Dedifferentiated amniotic fluid mesenchymal stem cell (primary cell): Measurements from ENCODE around the gene NUPR2.
A peak's percentile ranks its signal among the peaks of the same experiment; 100 is the strongest.
"Not testable (repeated sequence)": the region's sequence is repeated elsewhere in the genome, so short reads cannot be mapped to it uniquely, and the experiment has no call there.

Experiments
- DNase-seq: peaks from one replicate; pipeline ENCODE4 v3.0.0-alpha.2; 2016; ENCODE audit errors: extremely low spot score

NUPR2 gene

GRCh38 chr7:56086761-56087160, 29.5 kb downstream of the NUPR2 start:
- no peak for DNase-seq

GRCh38 chr7:56083150-56083785, 32.9 kb downstream of the NUPR2 start:
- no peak for DNase-seq

- no peak for DNase-seq
Measured at GRCh38 chr7:56081626-56082340, 34.4 kb downstream of the NUPR2 start.

- not testable (repeated sequence) for DNase-seq
Measured at GRCh38 chr7:56080726-56081435, 35.3 kb downstream of the NUPR2 start.

- DNase-seq, result peak; percentile 60
Measured at GRCh38 chr7:56079450-56080185, 36.6 kb downstream of the NUPR2 start.

- DNase-seq, result no peak
Measured at GRCh38 chr7:56078196-56078595, 38.0 kb downstream of the NUPR2 start.

- no peak for DNase-seq
Measured at GRCh38 chr7:56077681-56078080, 38.5 kb downstream of the NUPR2 start.

- DNase-seq, result peak; percentile 83
Measured at GRCh38 chr7:56074371-56074791, 41.8 kb downstream of the NUPR2 start.

GRCh38 chr7:56066376-56066775, 49.8 kb downstream of the NUPR2 start:
- DNase-seq, result not testable (repeated sequence)
